ENCODE data around the gene R3HCC1L.

DNA sequence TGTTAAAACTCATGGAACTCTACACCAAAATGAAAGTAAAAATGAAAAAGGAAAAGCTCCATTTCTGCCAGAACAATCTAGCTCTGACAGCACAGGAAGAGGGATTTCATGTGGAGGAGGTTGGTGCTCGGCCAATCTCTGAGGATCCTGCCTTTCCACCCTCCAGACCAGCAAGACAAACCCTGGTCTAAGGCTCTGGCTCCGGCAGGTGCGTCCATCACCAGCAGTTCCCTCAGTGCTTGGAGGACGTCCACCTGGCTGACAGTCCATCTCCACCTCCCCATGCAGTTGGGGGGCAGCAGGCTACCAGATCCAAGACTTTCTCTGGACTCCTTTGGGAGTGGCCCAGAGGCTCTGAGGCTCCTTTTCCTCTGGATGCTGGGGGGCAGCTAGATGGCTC, 158.5 kb downstream of the R3HCC1L start:
- TF ChIP-seq YY1 (IDR thresholded peaks at IDR 0.05; ENCODE audit: low read depth) (no peak), EP300 (IDR thresholded peaks at IDR 0.05; ENCODE audit: borderline replicate concordance) (no peak), CREB1 (IDR thresholded peaks at IDR 0.05; ENCODE audit: low read depth) (no peak), TAF1 (IDR thresholded peaks at IDR 0.05; ENCODE audit: low read depth) (no peak)
- TF ChIP-seq, protein P1, sequence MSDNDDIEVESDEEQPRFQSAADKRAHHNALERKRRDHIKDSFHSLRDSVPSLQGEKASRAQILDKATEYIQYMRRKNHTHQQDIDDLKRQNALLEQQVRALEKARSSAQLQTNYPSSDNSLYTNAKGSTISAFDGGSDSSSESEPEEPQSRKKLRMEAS (IDR thresholded peaks at IDR 0.05), result no peak
